CD4-positive, alpha-beta T cell (primary cell): ENCODE measurements around the gene B3GNT3. TPM values are rescaled to one million over a fixed set of nuclear protein-coding genes. Genes with fewer than 3 reads are reported as not detected.

ENCODE experiments used
- ATAC-seq: fragments of 200-7000 bp; cut with Tn5 transposase; one replicate; pipeline ENCODE4 v1.10.0; 2022; ENCODE audit warnings: mild to moderate bottlenecking; ENCODE audit not compliant: poor library complexity
- CTCF ChIA-PET: fragments of 350-600 bp; sonication (Branson Sonifier 250); formaldehyde crosslinking; loops from one replicate; lab custom pipeline; 2021; ENCODE audit warnings: antibody characterized with exemption, inconsistent platforms; lab: Charles Lee
- POLR2A ChIA-PET: fragments of 350-600 bp; sonication (Branson Sonifier 250); formaldehyde crosslinking; loops from one replicate; lab custom pipeline; 2021; ENCODE audit warnings: antibody characterized with exemption, inconsistent platforms; lab: Charles Lee
- DNase-seq, 14 experiments: peaks; one replicate each; pipeline ENCODE4 v3.0.0-alpha.2; 2013 to 2020; ENCODE audit warnings: mixed read lengths in 2 of 14
- H3K27ac ChIP-seq, 2 donors: one replicate each; pipeline versions ENCODE4 v1.5.1 to v1.7.0; 2013; ENCODE audit warnings: low read length in 2 of 2, low read depth in 1 of 2, mild to moderate bottlenecking in 1 of 2
- H3K27me3 ChIP-seq, 2 experiments: 1 replicate in 1 of 2; 2 replicates in 1 of 2; pipeline versions ENCODE4 v1.6.1 to v1.7.0; 2013; ENCODE audit warnings: low read length in 2 of 2, control low read depth in 1 of 2, mild to moderate bottlenecking in 1 of 2, moderate library complexity in 1 of 2; ENCODE audit not compliant: insufficient read depth in 2 of 2, control insufficient read depth in 1 of 2
- H3K36me3 ChIP-seq: one replicate; pipeline ENCODE4 v1.6.1; 2013; ENCODE audit warnings: low read length, control low read depth; ENCODE audit not compliant: insufficient read depth
- H3K4me1 ChIP-seq: one replicate; pipeline ENCODE4 v1.6.1; 2013; ENCODE audit warnings: low read length, control low read depth; ENCODE audit not compliant: insufficient read depth
- H3K4me3 ChIP-seq: one replicate; pipeline ENCODE4 v1.5.1; 2013; ENCODE audit warnings: mild to moderate bottlenecking, low read length, moderate library complexity
- H3K9me3 ChIP-seq, 2 experiments: 1 replicate in 1 of 2; 2 replicates in 1 of 2; pipeline versions ENCODE4 v1.6.1 to v1.7.0; 2013; ENCODE audit warnings: low read length in 2 of 2, mild to moderate bottlenecking in 2 of 2, control low read depth in 1 of 2, moderate library complexity in 1 of 2; ENCODE audit not compliant: control insufficient read depth in 1 of 2, insufficient read depth in 1 of 2
- H3K27ac Mint-ChIP-seq: one replicate; pipeline ENCODE4 v1.8.0; 2020; ENCODE audit warnings: mixed read lengths
- H3K27me3 Mint-ChIP-seq: one replicate; pipeline ENCODE4 v1.8.0; 2021; ENCODE audit warnings: mixed read lengths
- H3K36me3 Mint-ChIP-seq: one replicate; pipeline ENCODE4 v1.8.0; 2021; ENCODE audit warnings: low read depth, mixed read lengths
- H3K4me1 Mint-ChIP-seq: one replicate; pipeline ENCODE4 v1.8.0; 2021; ENCODE audit warnings: low read depth, mixed read lengths
- H3K4me3 Mint-ChIP-seq: one replicate; pipeline ENCODE4 v1.8.0; 2020; ENCODE audit warnings: mild to moderate bottlenecking, mixed read lengths
- H3K9me3 Mint-ChIP-seq: one replicate; pipeline ENCODE4 v1.8.0; 2020; ENCODE audit warnings: mixed read lengths
- CTCF ChIP-seq: fragments of 200-600 bp; IDR thresholded peaks from one replicate; pipeline ENCODE4 v1.8.0; 2022; ENCODE audit warnings: antibody characterized with exemption, mild to moderate bottlenecking
- intact Hi-C, 2 experiments: fragments of 100-400 bp; cut with DNase I in 1 of 2; cut with micrococcal nuclease in 1 of 2; formaldehyde crosslinking; loops; one replicate each; pipeline versions ENCODE4 v1.15.1 to v1.9.0; 2023 to 2025; cut with DNase I, micrococcal nuclease
- polyA plus RNA-seq, 2 donors: library from polyadenylated mRNA; unstranded; fragments of 120-200 nt; gene quantifications; one replicate each; pipeline ENCODE4 v1.2.1, GENCODE V29; 2013
- total RNA-seq, 174 experiments: library from RNA in 2 of 174; stranded (reverse) in 2 of 174; gene quantifications; one replicate each; pipeline ENCODE4 v1.2.3 and lab custom pipeline; 2021 to 2026

B3GNT3 gene, protein sequence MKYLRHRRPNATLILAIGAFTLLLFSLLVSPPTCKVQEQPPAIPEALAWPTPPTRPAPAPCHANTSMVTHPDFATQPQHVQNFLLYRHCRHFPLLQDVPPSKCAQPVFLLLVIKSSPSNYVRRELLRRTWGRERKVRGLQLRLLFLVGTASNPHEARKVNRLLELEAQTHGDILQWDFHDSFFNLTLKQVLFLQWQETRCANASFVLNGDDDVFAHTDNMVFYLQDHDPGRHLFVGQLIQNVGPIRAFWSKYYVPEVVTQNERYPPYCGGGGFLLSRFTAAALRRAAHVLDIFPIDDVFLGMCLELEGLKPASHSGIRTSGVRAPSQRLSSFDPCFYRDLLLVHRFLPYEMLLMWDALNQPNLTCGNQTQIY
- under 1 TPM; 0.39 to 0.52 TPM for total RNA-seq
- polyA plus RNA-seq (2013, experiment 1 of 2), result 0.64 TPM
- 0.41 TPM for polyA plus RNA-seq (2013, experiment 2 of 2)
- total RNA-seq (lab: John Stamatoyannopoulos, UW), result 0 to 1.1 (median 0.16) reads per million in 172 experiments

- Histone ChIP-seq H3K4me3 (peak within 1 kb of the TSS; percentile 44), H3K9me3 (no peaks in the 10 kb centered on the region), H3K4me1 (peaks cover 66% of the 10 kb centered on the region), H3K36me3 (no peaks in the 10 kb centered on the region), H3K27me3 (no peaks in the 10 kb centered on the region), H3K27ac (no peak within 1 kb of the TSS)
- ChIA-PET CTCF (interaction anchor here (1.5 kb wide), 1 partner anchor 61 kb away, joined by 8 read pairs; no protein-coding TSS in a partner anchor), POLR2A (interaction anchor here (0.6 to 1.9 kb wide), 6 partner anchors 8 to 55 kb away, joined by 3 to 5 read pairs (median 3); no protein-coding TSS in a partner anchor)
- H3K4me3 Mint-ChIP-seq, result peak within 1 kb of the TSS; percentile 82
- peaks cover 71% of the 10 kb centered on the region for H3K4me1 Mint-ChIP-seq
- intact Hi-C loops, result no loop called here
- H3K27ac Mint-ChIP-seq, result peak within 1 kb of the TSS; percentile 72
- no peak for TF ChIP-seq CTCF
- ATAC-seq (peak; percentile 30), DNase-seq (peak in 7 of 14 experiments; percentile 17 to 62 (median 31))
- no peaks in the 10 kb centered on the region for H3K9me3 Mint-ChIP-seq
- H3K27me3 Mint-ChIP-seq, result no peaks in the 10 kb centered on the region
- peaks cover 5% of the 10 kb centered on the region for H3K36me3 Mint-ChIP-seq
Measured at GRCh38 chr19:17794731-17795494, at the start of gene B3GNT3. B3GNT3 (plus strand) TSS chr19:17795138; CDS start chr19:17807808, 12,670 bp downstream.

DNA sequence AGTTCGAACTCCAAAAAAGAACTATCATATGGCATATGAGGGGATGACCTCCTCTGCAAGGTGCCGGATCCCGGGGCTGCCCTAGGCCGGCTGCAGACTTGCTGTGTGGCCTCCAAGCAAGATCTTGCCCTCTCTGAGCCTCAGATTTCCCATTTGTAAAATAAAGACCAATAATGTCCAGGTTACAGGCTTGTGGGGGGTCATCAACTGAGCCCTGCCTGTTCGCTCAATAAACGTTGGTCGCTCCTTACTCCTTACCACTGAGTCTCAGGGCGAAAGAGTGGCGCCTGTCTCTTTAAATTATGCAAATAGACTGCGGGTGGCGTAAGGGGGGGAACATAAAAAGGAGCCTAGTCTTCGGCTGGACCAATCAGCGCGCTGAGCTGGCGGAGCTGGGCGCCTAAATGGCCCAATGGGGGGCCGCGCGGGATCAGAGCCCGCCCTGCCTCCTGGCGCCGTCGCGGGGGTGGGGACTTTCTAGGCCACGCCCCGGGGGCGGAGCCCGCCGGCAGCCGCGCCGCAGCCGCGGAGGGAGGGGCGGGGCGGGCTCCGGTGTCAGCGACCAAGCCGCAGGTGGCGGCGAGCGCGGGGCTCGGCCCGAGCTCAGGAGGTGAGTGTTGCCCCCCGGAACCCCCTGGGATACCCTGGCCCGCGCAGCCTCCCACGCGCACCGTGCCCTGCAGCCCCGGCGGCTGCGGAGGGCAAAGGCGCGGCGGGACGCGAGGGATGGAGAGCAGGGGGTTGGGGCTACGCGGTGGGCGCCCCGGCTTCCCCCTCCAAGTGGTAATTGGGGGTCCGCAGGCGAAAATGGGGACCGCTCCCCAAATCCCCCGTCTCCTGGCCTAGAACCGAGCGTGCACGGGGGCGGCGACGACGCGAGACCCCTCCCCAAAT lies 47.5 kb upstream of the B3GNT3 start:
- Histone ChIP-seq H3K27me3 (no peaks in the 10 kb centered on the region), H3K4me1 (peaks cover 56% of the 10 kb centered on the region), H3K9me3 (no peaks in the 10 kb centered on the region), H3K36me3 (no peaks in the 10 kb centered on the region), H3K4me3 (peak overlapping the region; percentile 69), H3K27ac (no peak overlapping the region)
- Mint-ChIP-seq H3K9me3 (no peaks in the 10 kb centered on the region), H3K27ac (peak overlapping the region; percentile 82), H3K27me3 (no peaks in the 10 kb centered on the region), H3K4me1 (peaks cover 47% of the 10 kb centered on the region), H3K4me3 (peak overlapping the region; percentile 96), H3K36me3 (peaks cover 11% of the 10 kb centered on the region)
- ATAC-seq (peak; percentile 87), DNase-seq (peak; percentile 88 to 98 (median 94))
- ChIA-PET CTCF (interaction anchor here (0.6 to 3.1 kb wide), 3 partner anchors 112 to 185 kb away, joined by 3 to 8 read pairs (median 3); partner anchors contain the start of genes CCDC124 and RPL18A), POLR2A (interaction anchor here (0.6 to 2.1 kb wide), 6 partner anchors 10 to 328 kb away, joined by 3 to 12 read pairs (median 6); partner anchors contain the start of genes JAK3, MAP1S and RPL18A)
- intact Hi-C loops, result loop anchor here (1.0 to 5.0 kb wide), 2 partner anchors 28 to 190 kb away; partner anchors contain the start of genes MAP1S (in 2 of the 2) and COLGALT1 (in 1 of the 2)
- no peak for TF ChIP-seq CTCF
